GM18861 (cell line): ENCODE data around the gene RNF151.
"Not testable (repeated sequence)": the region's sequence is repeated elsewhere in the genome, so short reads cannot be mapped to it uniquely, and the experiment has no call there.

Experiments used
- ATAC-seq: cut with Tn5 transposase; IDR thresholded peaks from one replicate; pipeline ENCODE4 v1.9.1; 2021; ENCODE audit not compliant: unreplicated experiment

The RNF151 gene, protein sequence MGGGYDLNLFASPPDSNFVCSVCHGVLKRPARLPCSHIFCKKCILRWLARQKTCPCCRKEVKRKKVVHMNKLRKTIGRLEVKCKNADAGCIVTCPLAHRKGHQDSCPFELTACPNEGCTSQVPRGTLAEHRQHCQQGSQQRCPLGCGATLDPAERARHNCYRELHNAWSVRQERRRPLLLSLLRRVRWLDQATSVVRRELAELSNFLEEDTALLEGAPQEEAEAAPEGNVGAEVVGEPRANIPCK

DNA sequence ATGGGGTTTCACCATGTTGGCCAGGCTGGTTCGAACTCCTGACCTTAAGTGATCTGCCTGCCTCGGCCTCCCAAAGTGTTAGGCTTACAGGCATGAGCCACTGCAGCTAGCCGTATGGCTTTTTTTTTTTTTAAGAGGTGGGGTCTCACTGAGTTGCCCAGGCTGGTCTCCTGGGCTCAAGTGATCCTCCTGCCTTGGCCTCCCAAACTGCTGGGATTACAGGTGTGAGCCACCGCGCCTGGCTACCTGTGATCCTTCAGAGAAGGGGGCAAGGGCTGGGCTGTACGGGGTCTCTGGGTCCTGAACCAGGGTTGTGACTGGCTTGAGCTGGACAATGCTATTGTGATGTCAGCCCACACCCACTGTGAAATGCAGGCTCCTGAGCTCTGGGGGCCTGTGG, at the start of gene RNF151:
TSS of gene RNF151 (plus strand) at position 397 of the 400 bp plus-strand sequence. CDS start 26 bp downstream, outside the sequence.
- ATAC-seq: no peak

DNA sequence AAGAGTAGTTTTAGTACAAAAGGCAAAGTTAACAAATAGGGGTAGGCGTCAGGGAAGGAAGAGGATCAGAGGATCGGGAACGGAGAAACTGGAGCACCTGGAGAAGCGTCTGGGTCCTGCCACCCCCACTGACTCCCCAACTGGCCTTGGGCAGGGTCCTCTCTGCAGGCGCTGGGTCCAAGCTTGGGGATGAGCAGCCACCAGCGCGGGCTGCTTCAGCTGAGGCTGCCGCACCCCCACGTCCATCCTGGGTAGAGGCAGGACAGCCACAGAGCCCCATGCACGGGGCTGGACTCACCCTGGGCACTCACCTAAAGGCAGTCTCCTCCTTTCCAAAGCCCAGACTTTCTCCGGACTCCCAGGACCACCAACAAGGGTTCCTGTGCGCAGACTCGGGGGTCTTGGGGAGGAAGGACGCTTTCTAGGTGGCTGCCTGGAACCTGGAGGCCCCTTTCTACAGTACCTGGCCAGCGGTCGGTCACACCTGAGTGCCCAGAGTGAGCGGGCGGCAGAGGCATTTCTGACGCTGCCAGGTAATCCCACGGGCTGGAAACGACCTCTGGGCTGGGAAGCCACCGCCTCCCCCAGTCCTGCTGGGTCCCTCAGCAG, 49.5 kb upstream of the RNF151 start:
- ATAC-seq: no peak

DNA sequence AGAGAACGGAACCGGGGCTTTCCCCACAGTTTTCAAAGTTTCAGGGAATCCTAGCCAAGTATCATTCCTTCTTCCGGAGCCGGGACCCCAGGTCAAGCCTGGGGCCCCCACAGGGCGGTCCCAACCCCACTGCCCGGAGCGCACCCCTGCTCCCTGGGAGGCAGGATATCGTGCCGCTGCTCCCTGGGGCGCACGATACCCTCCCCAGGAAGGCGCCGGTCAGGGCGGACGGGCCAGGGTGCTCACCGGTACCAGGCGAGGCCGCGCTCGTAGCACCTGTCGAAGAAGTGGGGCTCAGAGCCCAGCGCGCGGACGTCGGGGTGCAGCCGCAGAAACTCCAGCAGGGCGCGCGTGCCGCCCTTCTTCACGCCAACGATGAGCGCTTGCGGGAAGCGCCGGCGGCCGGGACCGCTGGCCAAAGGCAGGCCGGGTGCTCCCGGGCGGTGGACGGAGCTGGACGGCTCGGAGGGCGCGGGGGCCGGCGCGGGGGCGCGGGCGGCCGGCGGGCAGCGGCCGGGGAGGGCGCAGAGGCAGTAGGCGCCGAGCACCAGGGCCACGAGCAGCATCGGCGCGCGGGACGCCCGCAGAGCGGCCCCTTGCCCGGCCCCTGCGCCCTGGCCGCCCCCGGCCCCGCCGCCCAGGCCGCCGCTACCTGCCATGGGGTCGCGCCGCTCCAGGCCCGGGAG, 48.8 kb upstream of the RNF151 start:
- ATAC-seq: no peak

DNA sequence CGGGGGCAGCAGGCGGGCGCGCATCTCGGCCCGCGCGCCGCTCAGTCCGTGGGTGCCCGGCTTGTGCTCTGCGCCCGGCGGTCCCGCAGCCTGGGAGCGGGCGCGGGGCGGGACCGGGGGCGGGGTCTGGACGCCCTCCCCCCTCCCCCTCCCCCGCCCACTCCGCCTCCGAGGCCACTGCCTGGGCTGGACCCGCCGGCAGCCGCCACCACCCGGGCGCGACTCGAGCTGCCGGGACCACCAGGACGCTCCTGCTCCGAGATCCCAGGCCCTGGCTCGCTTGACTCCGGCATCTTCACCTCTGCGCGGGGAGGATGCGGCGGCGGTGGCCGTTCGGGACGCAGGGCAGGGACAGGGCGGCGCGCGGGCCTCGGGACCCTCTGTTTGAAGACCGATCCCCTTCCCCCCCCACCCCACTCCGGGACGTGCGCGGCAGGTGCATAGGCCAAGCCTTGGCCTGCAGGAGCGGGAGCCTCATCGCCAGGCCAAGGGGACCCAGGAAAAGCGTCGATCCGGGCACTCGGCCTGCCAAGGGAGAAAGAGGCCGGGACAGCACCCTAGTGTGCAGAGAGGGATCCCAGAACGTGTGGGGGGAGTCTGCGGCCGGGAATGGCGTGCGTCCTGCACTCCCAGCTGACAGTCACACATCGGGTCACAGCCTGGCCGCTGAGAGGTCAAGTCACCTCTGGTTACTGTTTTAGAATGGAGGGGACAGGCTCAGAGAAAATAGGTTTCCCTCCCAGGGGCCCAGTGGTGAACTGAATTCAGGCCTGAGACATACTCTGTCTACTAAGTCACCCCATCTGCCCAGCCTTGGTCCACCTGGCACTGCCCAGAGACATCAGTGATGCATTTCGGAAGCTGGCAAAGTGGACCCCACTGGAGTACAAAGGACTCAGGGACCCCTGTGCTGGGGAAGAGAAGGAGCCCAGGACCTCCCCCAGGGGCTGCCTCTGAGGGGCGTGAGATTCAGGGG, 48.0 kb upstream of the RNF151 start, which contains the start of gene HS3ST6:
TSS of gene HS3ST6 (minus strand) at position 65 of the 976 bp plus-strand sequence. CDS start 92 bp downstream, outside the sequence.
- ATAC-seq: no peak

DNA sequence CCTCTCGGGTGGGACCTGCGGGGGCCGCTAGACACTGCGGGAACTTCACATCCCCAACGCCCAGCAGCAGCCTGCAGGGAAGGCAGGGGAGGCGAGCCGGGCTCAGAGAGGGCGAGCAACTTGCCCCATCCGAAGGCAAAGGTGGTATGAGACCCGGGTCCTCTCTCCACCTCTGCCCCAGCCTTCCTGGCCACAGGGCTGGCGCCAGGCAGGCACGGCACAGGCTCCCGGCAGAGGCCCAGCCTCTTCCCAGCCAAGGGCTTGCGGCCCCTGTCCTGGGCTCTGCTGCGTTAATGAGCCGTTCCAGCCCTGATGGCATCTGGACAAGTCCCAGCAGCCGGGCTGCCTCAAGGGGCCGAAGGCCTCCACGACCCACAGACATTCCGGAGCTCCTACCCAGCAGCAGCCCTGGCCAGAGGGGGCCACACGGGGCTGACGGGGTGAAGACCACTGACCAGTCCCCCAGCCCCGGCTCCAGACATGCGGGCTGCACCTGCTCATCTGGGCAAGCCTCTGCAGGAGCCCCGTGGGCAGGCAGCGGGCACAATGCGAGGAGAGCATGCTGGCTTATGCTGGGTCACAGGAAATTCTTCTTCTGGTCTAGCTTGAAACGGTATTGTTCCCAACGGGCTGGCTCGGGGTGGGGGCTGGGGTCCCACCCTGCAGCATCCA, 47.2 kb upstream of the RNF151 start:
- no peak for ATAC-seq

DNA sequence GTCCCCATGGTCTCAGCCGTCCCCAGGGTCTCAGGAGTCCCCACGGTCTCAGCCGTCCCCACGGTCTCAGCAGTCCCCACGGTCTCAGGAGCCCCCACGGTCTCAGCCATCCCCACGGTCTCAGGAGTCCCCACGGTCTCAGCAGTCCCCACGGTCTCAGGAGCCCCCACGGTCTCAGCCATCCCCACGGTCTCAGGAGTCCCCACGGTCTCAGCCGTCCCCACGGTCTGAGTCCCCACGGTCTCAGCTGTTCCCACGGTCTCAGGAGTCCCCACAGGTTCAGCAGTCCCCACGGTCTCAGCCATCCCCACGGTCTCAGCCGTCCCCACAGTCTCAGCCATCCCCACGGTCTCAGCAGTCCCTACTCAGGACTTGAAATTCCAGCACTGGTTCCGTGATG, 46.5 kb upstream of the RNF151 start:
- ATAC-seq: not testable (repeated sequence)

DNA sequence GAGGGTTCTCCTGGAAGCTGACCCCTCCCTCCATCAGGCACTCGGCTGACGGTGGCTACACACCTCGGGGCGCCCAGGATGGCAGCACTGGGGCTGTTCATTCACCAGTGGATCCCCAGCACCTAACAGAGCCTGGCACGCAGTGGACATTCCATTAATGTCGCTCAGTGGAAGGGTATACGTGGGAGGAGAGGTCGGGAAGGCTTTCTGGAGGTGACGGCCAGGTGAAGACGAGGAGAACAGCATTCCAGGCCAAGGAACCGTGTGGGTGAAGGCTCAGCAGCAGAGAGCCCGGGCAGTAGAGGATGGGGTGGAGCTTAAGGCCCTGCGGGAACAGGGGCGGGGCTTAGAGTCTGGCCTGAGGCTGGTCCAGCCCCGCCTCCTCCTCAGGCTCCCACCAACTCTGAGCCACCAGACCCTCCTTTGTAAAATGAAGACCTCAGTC, 45.9 kb upstream of the RNF151 start:
- no peak for ATAC-seq

DNA sequence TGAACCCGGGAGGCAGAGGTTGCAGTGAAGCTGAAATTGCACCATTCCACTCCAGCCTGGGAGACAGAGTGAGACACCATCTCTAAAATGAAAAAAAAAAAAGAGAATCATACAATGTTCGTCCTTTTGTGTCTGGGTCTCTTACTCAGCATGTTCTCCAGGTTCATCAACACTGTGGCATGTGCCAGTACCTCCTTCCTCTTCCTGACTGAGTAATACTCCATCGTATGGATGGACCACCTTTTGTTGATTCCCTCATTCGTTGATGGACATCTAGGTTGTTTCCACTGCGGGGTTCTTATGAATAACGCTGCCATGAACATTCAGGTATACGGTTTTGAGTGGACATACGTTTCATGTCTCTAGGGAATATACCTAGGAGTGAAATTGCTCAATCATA, 44.3 kb upstream of the RNF151 start:
- ATAC-seq: no peak

DNA sequence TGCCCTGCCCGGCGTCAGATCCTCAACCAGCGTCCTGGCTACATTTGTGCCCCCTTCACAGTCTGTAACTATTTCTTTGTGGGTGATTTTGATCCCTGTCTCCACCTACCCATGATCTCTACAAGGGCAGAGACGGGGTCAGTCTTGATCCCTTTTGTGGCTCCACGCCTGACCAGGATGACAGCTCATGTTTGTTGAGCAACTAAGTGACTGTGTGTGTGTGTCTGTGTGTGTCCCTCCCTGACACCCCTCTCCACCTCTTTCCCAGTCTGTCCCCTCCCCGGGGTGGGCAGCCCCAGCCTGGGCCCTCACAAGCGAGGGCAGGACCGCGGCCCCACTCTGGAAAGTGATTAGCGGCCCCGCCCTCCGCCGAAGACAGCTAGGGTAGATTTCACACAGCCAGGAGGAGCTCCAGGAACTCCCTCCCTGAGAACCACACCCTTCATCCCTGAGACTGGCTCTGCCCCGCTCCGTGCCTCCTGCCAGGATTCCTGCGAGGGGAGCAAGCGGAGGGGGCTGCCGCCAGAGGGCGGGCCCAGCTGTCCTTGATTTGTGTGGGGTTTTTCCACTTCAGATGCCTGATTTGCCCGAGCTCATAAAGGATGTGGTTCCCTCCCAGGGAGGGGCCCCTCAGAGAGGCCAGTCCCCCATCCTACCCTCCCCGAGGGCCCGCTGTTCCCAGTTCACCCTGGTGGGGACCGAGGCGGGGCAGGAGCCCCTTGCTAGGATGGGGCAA, 43.2 kb upstream of the RNF151 start:
- no peak for ATAC-seq

DNA sequence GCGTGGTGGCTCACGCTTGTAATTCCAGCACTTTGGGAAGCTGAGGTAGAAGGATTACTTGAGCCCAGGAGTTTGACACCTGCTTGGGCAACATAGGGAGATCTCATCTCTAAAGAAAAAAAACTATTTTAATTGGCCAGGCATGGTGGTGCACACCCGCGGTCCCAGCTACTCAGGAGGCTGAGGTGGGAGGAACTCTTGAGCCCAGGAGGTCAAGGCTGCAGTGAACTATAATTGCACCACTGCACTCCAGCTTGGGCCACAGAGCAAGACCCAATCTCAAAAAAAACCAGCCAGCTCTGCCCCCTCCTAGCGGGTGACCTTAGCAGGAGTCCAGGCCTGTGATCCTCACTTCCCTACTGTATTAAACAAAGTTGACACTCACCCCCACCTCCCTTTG, 42.6 kb upstream of the RNF151 start:
- ATAC-seq: no peak

DNA sequence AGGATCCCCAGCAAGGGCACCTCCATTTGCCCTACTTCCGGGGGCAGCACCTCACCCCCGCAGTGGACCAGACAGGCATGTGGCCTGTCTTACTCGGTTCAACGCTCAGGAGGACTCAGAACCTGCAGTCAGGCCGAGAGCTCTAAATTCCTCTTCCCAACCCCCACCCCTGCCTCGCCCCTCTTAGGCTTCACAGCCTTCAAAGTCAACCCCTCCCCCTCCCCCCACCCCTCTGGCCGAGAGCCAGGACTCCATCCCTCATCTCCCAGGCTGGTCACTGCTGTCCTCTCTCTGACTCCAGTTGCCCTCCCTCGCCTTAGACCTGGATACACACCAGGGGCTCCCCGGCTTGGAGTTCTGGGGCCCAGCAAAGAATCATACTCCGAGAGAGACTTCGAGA, 40.4 kb upstream of the RNF151 start:
- no peak for ATAC-seq

DNA sequence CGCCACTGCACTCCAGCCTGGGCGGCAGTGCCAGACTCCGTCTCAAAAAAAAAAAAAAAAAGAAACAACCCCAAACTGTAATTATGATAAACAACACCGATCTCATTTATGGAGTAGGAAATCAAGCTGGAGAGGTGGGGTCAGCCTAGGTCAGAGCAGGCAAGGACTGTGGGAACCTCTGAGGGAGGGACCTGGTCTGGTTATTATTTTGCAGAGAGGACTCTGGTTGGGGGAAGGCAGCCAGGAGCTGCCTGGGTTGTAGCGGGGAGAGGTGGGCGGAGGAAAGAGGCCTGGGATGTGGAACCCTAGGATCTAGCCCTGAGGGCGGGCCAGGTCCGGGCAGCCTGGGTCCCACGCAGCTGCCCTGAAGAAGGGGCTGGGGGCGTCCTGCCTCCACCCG, 37.6 kb upstream of the RNF151 start:
- peak; percentile 14 for ATAC-seq

DNA sequence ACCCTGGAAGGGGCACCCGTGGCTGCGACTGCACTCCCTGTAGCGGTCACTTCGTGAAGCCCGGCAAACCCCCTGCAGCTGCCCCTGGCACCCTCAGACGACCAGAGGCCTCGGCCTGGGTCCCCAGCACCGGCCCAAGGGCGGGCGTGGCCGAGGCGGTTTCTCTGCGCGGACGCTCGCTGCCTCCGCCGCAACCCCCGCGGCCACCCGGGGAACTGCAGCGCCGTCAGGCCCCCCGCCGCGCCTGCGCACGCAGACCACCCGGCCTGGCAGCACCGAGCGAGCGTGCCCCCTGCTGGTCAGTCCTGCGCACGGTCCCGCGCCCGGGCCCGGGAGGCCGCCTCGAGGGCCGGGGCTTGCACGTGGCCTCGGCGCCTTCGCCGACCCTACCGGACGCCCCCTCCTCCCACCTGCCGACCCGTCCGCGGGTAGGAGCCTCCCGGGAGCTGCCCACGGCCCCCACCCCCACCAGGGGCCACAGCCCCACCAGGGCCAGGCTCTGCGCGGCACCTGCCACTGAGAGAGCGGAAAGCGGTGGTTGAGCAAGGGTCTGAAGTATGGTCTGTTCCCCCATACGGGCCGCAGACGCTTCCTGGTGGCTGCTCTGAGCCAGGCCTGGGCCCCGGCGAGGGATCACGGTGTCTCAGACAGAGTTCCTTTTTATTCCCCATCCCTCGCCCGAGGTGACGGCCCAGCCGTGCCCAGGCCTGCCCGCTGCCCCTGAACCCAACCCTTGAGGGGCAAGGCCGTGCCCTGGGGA, 36.9 kb upstream of the RNF151 start:
- peak; percentile 83 for ATAC-seq

DNA sequence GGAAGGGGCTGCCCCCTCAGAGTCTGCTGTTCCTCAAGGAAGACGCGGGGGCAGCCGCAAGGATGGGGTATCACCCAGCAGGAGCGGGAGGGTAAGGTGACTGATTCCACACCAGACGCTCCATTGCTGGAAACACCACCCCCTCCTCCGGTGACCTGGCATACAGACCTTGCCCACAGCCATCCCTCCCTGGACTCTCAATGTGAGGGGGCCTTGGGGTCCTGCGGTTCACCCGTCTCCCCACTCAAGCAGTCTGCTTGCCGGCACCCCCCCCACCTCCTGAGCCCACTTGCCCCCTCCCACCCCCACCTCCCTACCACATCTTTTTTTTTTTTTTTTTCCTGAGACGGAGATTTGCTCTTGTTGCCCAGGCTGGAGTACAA, 36.3 kb upstream of the RNF151 start:
- ATAC-seq: no peak

DNA sequence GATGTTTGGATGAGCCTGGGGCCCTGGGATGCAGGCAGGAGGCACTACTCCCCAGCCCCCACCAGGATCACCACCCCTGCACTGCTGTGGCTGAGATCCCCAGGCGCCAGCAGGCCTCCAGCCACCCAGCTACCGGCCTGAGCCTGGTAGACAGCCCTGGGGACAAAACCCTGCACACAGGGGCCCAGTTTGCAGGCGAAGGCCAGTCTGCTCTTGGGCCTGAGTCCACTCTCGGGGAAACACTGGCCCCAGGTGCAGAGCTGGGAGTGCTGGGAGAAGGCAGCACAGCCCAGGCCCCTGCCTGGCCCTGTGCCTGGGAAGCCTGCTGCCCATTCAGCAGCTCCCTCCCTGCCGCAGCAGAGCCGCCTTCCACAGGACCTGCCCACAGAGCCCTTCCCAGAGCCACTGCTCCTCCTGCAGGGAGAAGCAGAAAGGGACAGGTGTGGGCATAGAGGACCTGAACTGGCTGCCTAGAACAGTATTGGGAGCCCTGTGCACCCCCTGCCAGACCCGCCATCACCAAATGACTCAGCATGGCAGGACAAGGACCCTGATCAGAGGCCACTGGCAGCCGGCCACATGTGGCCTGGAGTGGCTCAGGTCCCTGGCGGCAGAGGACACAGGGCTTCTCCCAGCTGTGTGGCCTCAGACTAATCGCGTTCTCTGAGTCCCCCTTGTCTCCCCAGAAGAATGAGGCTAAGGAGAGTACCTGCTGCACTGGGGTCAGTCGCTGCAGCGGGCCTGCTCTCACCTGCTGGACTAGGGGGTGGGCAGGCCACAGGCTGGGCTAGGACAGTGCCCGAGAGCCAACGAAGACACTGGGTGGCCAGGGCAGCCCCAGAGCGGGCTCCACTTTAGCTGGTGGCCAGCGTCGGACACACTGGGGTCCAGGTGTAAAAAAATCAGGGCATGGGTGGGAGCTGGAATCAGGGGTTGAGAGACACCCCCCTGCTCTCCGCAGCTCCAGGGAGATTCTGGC, 34.3 kb upstream of the RNF151 start:
- no peak for ATAC-seq

DNA sequence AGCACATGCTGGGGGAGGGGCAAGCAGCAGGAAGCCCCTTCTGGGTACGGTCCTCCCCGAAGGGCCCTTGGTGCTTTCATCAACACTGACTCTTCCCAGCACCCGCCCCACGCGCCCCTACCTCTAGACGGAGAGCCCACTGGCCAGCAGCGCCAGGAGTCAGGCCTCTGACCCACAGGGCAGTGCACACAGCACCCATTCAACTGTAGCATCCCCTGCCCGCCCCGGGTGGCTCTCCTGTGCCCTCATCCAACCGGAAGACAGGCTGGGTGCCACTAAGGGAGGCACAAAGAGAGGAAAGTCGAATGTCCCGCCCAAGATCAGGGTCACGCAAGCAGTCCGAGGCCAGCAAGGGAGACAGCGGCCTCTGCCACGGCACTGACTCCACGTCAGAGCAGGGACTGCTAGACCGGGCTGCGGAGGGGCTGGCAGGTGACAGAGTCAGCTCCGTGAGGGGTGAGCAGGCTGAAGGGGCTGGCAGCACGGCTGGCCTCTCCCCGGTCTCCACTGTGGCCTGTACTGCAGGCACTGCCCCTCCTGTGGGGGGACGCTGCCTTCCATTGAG, 33.5 kb upstream of the RNF151 start:
- no peak for ATAC-seq

DNA sequence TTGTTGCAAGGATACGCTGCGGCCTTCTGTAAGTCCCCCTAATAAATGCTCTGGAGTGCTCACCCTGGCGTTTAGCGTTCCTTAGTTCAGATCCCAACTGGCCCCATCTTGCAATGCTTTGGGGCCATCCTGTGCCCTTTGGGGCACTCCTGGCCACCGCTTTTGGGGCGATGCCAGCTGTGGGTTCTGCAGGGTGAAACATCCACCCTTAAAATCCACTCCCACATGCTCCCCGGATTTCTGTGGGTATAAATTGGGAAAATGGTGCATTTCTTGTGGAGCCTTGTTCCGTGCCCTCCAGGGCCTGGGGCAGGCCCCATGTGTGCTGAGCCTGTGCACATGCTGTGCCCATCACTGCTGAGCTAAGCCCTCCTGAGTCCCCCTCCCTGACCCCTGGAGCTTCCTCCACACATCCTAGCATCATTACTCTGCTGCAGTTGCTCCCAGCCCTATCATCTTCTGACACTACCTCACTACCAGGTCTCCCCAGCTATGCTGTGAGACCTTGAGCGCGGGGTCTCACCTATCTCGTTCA, 29.6 kb upstream of the RNF151 start:
- no peak for ATAC-seq
